SK-N-SH (cell line): ENCODE results near the gene P4HTM. TPM values are rescaled to one million over a fixed set of nuclear protein-coding genes. Genes with fewer than 3 reads are reported as not detected.

Source experiments
- CTCF ChIA-PET: fragments of 300-600, 350-600 bp; formaldehyde crosslinking; extraction: SDS; loops from one replicate; lab custom pipeline; 2021; lab: Yijun Ruan, JAX
- POLR2A ChIA-PET: fragments of 350-600 bp; sonication (Branson Sonifier 250); formaldehyde crosslinking; extraction: SDS; loops from one replicate; lab custom pipeline; 2020; ENCODE audit warnings: antibody characterized with exemption, inconsistent platforms; lab: Yijun Ruan, JAX
- DNase-seq: peaks from one replicate; pipeline ENCODE4 v3.0.0; 2012
- H2AFZ ChIP-seq: fragments of 200-600 bp; sonication (generic); 2 replicates; pipeline ENCODE4 v1.8.1; 2016; ENCODE audit warnings: antibody characterized with exemption, mild to moderate bottlenecking, low read depth
- H3F3A ChIP-seq: fragments of 200-600 bp; sonication (generic); replicated peaks from 2 replicates; pipeline ENCODE3; 2016; ENCODE audit warnings: antibody characterized with exemption, mild to moderate bottlenecking; ENCODE audit not compliant: insufficient read depth
- H3K27ac ChIP-seq, 2 experiments: fragments of 200-500 bp in 1 of 2; fragments of 200-600 bp in 1 of 2; sonication (Bioruptor generic) in 1 of 2; sonication (generic), shearing (Covaris generic) in 1 of 2; 2 replicates each; pipeline versions ENCODE4 v1.5.1 to v1.6.1; 2014 to 2016; ENCODE audit warnings: low read depth in 2 of 2, inconsistent platforms in 1 of 2, low read length in 1 of 2, mild to moderate bottlenecking in 1 of 2, mixed read lengths in 1 of 2
- H3K27me3 ChIP-seq: fragments of 200-600 bp; sonication (generic), shearing (Covaris generic); 2 replicates; pipeline ENCODE4 v1.6.1; 2016; ENCODE audit warnings: mixed run types; ENCODE audit not compliant: insufficient read depth
- H3K36me3 ChIP-seq, 2 experiments: fragments of 200-500 bp in 1 of 2; fragments of 200-600 bp in 1 of 2; sonication (Bioruptor generic) in 1 of 2; sonication (generic) in 1 of 2; replicated peaks in 1 of 2; 2 replicates each; pipeline versions ENCODE3 to v1.5.1; 2014 to 2016; ENCODE audit warnings: low read length in 1 of 2, mild to moderate bottlenecking in 1 of 2; ENCODE audit not compliant: insufficient read depth in 2 of 2, control insufficient read depth in 1 of 2
- H3K4me1 ChIP-seq, 2 experiments: fragments of 200-500 bp in 1 of 2; fragments of 200-600 bp in 1 of 2; sonication (Bioruptor generic) in 1 of 2; sonication (generic), shearing (Covaris generic) in 1 of 2; 2 replicates each; pipeline versions ENCODE4 v1.5.1 to v1.6.1; 2014 to 2016; ENCODE audit warnings: low read depth in 1 of 2, low read length in 1 of 2, mixed run types in 1 of 2; ENCODE audit not compliant: insufficient read depth in 2 of 2, control insufficient read depth in 1 of 2
- H3K4me2 ChIP-seq: fragments of 200-600 bp; sonication (generic), shearing (Covaris generic); 2 replicates; pipeline ENCODE4 v1.6.1; 2017; ENCODE audit warnings: mixed run types
- H3K4me3 ChIP-seq, 2 experiments: fragments of 200-500 bp in 1 of 2; fragments of 200-600 bp in 1 of 2; sonication (Bioruptor generic) in 1 of 2; sonication (generic), shearing (Covaris generic) in 1 of 2; 2 replicates each; pipeline versions ENCODE4 v1.5.1 to v1.8.1; 2014 to 2016; ENCODE audit warnings: low read depth in 2 of 2, inconsistent platforms in 1 of 2, low read length in 1 of 2, mild to moderate bottlenecking in 1 of 2, mixed read lengths in 1 of 2, moderate library complexity in 1 of 2
- H3K79me2 ChIP-seq: fragments of 200-600 bp; sonication (generic); 2 replicates; pipeline ENCODE4 v1.8.1; 2017; ENCODE audit warnings: mild to moderate bottlenecking; ENCODE audit not compliant: insufficient read depth
- H3K9ac ChIP-seq: fragments of 200-600 bp; sonication (generic); 2 replicates; pipeline ENCODE4 v1.6.1; 2017; ENCODE audit warnings: mixed run types
- H3K9me2 ChIP-seq: fragments of 200-600 bp; sonication (generic); 2 replicates; pipeline ENCODE4 v1.6.1; 2017; ENCODE audit warnings: mixed run types
- H3K9me3 ChIP-seq: fragments of 200-600 bp; sonication (generic); 2 replicates; pipeline ENCODE4 v1.6.1; 2017; ENCODE audit warnings: mixed run types, mild to moderate bottlenecking, moderate library complexity
- H4K20me1 ChIP-seq: fragments of 200-600 bp; sonication (generic); 2 replicates; pipeline ENCODE4 v1.6.1; 2017; ENCODE audit warnings: mild to moderate bottlenecking, mixed run types; ENCODE audit not compliant: insufficient read depth
- CHD2 ChIP-seq: fragments of 150-350 bp; IDR thresholded peaks from 2 replicates; pipeline ENCODE4 v1.6.1; 2018; ENCODE audit warnings: low read length; ENCODE audit not compliant: partially characterized antibody
- FOSL2 ChIP-seq: IDR thresholded peaks from 2 replicates; pipeline ENCODE4 v1.4.0; 2012; ENCODE audit warnings: low read depth, mild to moderate bottlenecking, moderate library complexity, borderline replicate concordance
- FOXJ3 ChIP-seq: sonication (generic); formaldehyde crosslinking; IDR thresholded peaks from 2 replicates; pipeline ENCODE4 v1.5.1; 2020; ENCODE audit warnings: mild to moderate bottlenecking, missing genetic modification reagents
- FOXM1 ChIP-seq: IDR thresholded peaks from 2 replicates; pipeline ENCODE4 v1.4.0; 2012; ENCODE audit warnings: low read depth, mild to moderate bottlenecking
- GABPA ChIP-seq: IDR thresholded peaks from 2 replicates; pipeline ENCODE4 v1.4.0; 2012; ENCODE audit warnings: low read depth, mild to moderate bottlenecking
- GATA2 ChIP-seq: sonication (generic); formaldehyde crosslinking; IDR thresholded peaks from 2 replicates; pipeline ENCODE4 v1.5.0; 2020; ENCODE audit warnings: mild to moderate bottlenecking, missing genetic modification reagents
- MXI1 ChIP-seq: IDR thresholded peaks from 2 replicates; pipeline ENCODE4 v1.6.1; 2012; ENCODE audit warnings: mild to moderate bottlenecking, low read depth, low read length, improper control_type of control experiment
- POLR2AphosphoS5 ChIP-seq: IDR thresholded peaks from 2 replicates; pipeline ENCODE4 v1.6.1; 2012; ENCODE audit warnings: low read depth, low read length
- RCOR1 ChIP-seq: fragments of 150-350 bp; IDR thresholded peaks from 2 replicates; pipeline ENCODE4 v1.6.1; 2017; ENCODE audit warnings: antibody characterized with exemption, low read length
- RFX5 ChIP-seq: IDR thresholded peaks from 2 replicates; pipeline ENCODE4 v1.6.1; 2012; ENCODE audit warnings: mild to moderate bottlenecking, improper control_type of control experiment, low read length
- SMC3 ChIP-seq: IDR thresholded peaks from 2 replicates; pipeline ENCODE4 v1.6.1; 2012; ENCODE audit warnings: low read depth, low read length, improper control_type of control experiment
- TAF1 ChIP-seq: IDR thresholded peaks from 2 replicates; pipeline ENCODE4 v1.6.1; 2012; ENCODE audit warnings: low read depth, mild to moderate bottlenecking, low read length, moderate library complexity, borderline replicate concordance
- USF2 ChIP-seq: fragments of 150-350 bp; IDR thresholded peaks from 2 replicates; pipeline ENCODE4 v1.6.1; 2017; ENCODE audit warnings: antibody characterized with exemption, low read length, low read depth, borderline replicate concordance
- WGBS: methylation state at CpG from one replicate; pipeline ENCODE4 v1.1.6; 2017; ENCODE audit warnings: low lambda C conversion rate; 5-methylcytosine and 5-hydroxymethylcytosine counted together
- polyA plus RNA-seq, 3 experiments: library from polyadenylated mRNA; depleted of rRNA; stranded (reverse); fragments of >200 nt; gene quantifications; 2 replicates each; pipeline ENCODE4 v1.2.3, GENCODE V29; 2012
- TF ChIP-seq, protein P1 (sequence below): IDR thresholded peaks from 2 replicates; pipeline ENCODE4 v1.4.0; 2012; ENCODE audit warnings: low read depth, borderline replicate concordance

P4HTM gene
- polyA plus RNA-seq, 1 of the 3 experiments (the other 2 are of a cell fraction) = 21.0 TPM

DNA sequence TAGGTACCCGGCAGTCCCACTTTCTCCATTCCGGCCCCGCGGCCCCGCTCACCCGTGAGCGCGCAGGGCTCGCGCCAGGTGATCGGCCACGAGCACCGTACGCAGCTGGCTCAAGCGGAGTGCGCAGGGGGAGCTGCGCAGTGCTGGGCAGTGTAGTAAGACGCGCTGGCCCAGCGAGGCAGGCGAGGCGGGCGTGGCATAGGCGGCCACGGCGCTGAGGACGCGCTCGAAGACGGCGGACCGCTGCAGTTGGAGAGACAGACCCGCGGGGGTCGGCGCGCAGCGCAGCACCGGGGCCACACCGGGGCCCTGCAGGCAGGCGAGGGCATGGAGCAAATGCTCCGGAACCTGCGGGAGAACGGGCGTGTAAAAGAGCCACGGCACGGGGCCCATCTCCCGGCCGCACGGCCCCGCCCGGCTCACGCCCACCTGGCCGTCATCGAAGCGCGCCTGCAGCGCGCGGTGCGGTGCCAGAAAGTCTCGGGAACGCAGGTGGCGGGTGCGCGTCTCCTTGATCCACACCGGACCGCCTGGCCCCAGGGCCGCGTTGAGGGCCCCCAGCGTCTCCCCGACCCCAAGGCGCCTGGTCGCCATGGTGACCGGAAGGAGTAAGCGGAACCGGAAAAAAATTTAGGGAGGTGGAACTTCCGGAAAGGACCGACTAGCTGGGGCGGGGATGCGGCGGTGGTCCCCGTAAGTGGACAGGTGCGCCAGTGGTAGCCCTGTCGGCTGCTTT lies 28.1 kb downstream of the P4HTM start, which contains the start of gene DALRD3 (continued):
- TF ChIP-seq FOSL2 (no peak), USF2 (no peak), POLR2AphosphoS5 (peak; percentile 83), FOXM1 (no peak), GABPA (peak; percentile 90), RFX5 (no peak), CHD2 (peak; percentile 26), RCOR1 (no peak), FOXJ3 (CRISPR knock-in tag) (no peak), GATA2 (CRISPR knock-in tag) (no peak)
- TF ChIP-seq, protein P1, sequence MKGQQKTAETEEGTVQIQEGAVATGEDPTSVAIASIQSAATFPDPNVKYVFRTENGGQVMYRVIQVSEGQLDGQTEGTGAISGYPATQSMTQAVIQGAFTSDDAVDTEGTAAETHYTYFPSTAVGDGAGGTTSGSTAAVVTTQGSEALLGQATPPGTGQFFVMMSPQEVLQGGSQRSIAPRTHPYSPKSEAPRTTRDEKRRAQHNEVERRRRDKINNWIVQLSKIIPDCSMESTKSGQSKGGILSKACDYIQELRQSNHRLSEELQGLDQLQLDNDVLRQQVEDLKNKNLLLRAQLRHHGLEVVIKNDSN = no peak; the same call in 1 of the 2 replicates

DNA sequence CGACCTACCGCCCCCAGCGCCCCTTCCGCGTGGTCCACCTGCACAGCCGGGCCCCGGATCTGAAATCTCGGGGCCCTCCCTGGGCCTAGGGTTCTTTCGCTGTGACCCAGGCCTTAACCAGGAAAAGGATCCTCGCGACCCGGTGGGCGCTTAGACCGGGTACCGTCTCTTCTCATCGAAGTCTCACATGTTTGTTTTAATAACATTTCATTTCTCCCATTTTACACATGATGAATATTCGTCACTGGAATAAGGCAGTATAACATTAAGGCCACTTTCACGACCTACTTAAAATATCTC lies 28.6 kb downstream of the P4HTM start:
- H3K27ac ChIP-seq = peak overlapping the region; percentile 89 to 99
- H3K4me2 ChIP-seq = peak overlapping the region; percentile 97
- H3K9me2 ChIP-seq = no peaks in the 10 kb centered on the region
- H3K4me1 ChIP-seq = peaks cover 0 to 34% of the 10 kb centered on the region in 2 experiments; a peak in 1 of 4 replicates
- 0% methylated on average over 6 of the region's 18 CpGs for WGBS
- H4K20me1 ChIP-seq = peaks cover 15% of the 10 kb centered on the region
- peaks cover 39% of the 10 kb centered on the region for H3F3A ChIP-seq
- POLR2A ChIA-PET = interaction anchor here (1.1 to 3.7 kb wide), 3 partner anchors 9 to 75 kb away, joined by 3 to 46 read pairs (median 3); partner anchors contain the start of gene WDR6
- DNase-seq = no peak
- peak overlapping the region; percentile 77; the same call in 1 of the 2 replicates for H2AFZ ChIP-seq
- H3K4me3 ChIP-seq = peak overlapping the region; percentile 83 to 87
- H3K27me3 ChIP-seq = no peaks in the 10 kb centered on the region
- no peaks in the 10 kb centered on the region for H3K9me3 ChIP-seq
- no peak for TF ChIP-seq SMC3
- TF ChIP-seq MXI1 = peak; percentile 6; the same call in 1 of the 2 replicates
- TF ChIP-seq TAF1 = no peak
- peak; percentile 14; the same call in 1 of the 2 replicates for TF ChIP-seq POLR2AphosphoS5
- TF ChIP-seq, protein P1 = no peak
- CTCF ChIA-PET = interaction anchor here (1.3 to 14.2 kb wide), 3 partner anchors 11 to 430 kb away, joined by 3 to 114 read pairs (median 39); partner anchors contain the start of genes P4HTM and WDR6
- H3K79me2 ChIP-seq = peaks cover 55% of the 10 kb centered on the region
- H3K36me3 ChIP-seq = peaks cover 15 to 34% of the 10 kb centered on the region in 2 experiments
- peak overlapping the region; percentile 80 for H3K9ac ChIP-seq
